ENCODE measurements around the gene PPP6R2.

DNA sequence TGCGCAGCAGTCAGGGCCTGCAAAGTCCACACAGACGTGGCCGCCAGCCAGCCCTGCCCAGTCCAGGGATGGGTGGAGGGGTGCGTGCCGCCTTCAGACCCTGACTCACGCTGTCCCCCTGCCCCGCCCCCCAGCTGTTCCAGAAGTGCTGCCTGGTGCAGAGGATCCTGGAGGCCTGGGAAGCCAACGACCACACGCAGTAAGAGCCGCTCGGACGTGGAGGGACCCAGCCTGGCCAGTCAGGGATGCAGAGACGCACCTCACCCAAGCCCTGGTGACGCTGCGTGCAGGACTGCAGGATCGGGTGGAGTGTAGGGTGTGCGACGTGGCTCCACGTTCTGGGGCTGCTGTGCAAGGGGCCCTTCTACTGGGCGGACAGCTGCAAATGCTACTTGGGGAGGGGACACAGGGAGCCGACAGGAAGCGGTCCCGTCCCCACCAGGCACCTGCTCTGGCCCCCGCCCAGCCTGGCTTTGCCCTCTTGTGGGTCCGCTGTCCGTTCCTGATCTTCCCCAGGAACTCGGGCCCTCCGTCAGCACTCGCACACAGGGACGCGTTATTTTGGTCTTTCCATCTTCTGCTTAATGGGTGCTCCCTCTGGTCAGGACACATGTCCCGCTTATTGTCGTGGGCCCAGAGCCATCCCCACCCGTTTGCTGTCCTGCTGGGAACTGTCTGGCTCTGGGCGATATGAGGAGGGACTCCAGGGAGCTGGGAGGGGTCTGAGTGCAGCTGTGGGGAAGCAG lies 89.2 kb downstream of the PPP6R2 start:
- TF ChIP-seq, protein P1, sequence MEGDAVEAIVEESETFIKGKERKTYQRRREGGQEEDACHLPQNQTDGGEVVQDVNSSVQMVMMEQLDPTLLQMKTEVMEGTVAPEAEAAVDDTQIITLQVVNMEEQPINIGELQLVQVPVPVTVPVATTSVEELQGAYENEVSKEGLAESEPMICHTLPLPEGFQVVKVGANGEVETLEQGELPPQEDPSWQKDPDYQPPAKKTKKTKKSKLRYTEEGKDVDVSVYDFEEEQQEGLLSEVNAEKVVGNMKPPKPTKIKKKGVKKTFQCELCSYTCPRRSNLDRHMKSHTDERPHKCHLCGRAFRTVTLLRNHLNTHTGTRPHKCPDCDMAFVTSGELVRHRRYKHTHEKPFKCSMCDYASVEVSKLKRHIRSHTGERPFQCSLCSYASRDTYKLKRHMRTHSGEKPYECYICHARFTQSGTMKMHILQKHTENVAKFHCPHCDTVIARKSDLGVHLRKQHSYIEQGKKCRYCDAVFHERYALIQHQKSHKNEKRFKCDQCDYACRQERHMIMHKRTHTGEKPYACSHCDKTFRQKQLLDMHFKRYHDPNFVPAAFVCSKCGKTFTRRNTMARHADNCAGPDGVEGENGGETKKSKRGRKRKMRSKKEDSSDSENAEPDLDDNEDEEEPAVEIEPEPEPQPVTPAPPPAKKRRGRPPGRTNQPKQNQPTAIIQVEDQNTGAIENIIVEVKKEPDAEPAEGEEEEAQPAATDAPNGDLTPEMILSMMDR (conservative IDR thresholded peaks at IDR 0.05 in 1 of 2, IDR thresholded peaks at IDR 0.05 in 1 of 2; ENCODE audit: extremely low read depth in 1 of 2, insufficient read depth in 1 of 2, low read depth in 1 of 2, low read length in 2 of 2) = no peak
- TF ChIP-seq EZH2 (IDR thresholded peaks at IDR 0.05; ENCODE audit: borderline replicate concordance, low read length) = no peak
